B cell (primary cell): ENCODE data around the gene AVEN. TPM values are rescaled to one million over a fixed set of nuclear protein-coding genes. Genes with fewer than 3 reads are reported as not detected.

Experiments
- ATAC-seq: fragments of 200-7000 bp; cut with Tn5 transposase; one replicate; pipeline ENCODE4 v1.10.0; 2021; ENCODE audit warnings: low read depth, mild to moderate bottlenecking, moderate number of reproducible peaks, moderate library complexity
- CTCF ChIA-PET: fragments of 350-600 bp; sonication (Branson Sonifier 250); formaldehyde crosslinking; loops from one replicate; lab custom pipeline; 2021; ENCODE audit warnings: antibody characterized with exemption, inconsistent platforms; lab: Charles Lee
- POLR2A ChIA-PET: fragments of 350-600 bp; sonication (Branson Sonifier 250); formaldehyde crosslinking; loops from one replicate; lab custom pipeline; 2021; ENCODE audit warnings: antibody characterized with exemption; lab: Charles Lee
- DNase-seq: peaks from one replicate; pipeline ENCODE4 v3.0.0; 2013
- H2AFZ ChIP-seq: 2 replicates; pipeline ENCODE4 v1.6.1; 2012; ENCODE audit warnings: mild to moderate bottlenecking, low read depth, low read length; ENCODE audit not compliant: insufficient read depth, poor library complexity, severe bottlenecking
- H3K27ac ChIP-seq, 2 donors: 1 replicate in 1 of 2; 2 replicates in 1 of 2; pipeline ENCODE4 v1.5.1; 2012 to 2013; ENCODE audit warnings: low read length in 2 of 2, mild to moderate bottlenecking in 2 of 2, moderate library complexity in 1 of 2
- H3K27me3 ChIP-seq, 4 experiments: fragments of 200-600 bp in 1 of 4; sonication (generic) in 1 of 4; replicated peaks in 1 of 4; 1 replicate in 2 of 4; 2 replicates in 2 of 4; pipeline versions ENCODE4 v1.6.1 to v1.7.0; 2013 to 2016; ENCODE audit warnings: low read length in 3 of 4, mild to moderate bottlenecking in 2 of 4, mixed read lengths in 1 of 4, moderate library complexity in 1 of 4; ENCODE audit not compliant: insufficient read depth in 4 of 4, control insufficient read depth in 3 of 4; ENCODE audit errors: control extremely low read depth in 1 of 4
- H3K36me3 ChIP-seq, 2 experiments: replicated peaks in 1 of 2; 1 replicate in 1 of 2; 2 replicates in 1 of 2; pipeline versions ENCODE4 v1.6.1 to v1.7.1; 2013; ENCODE audit warnings: low read length in 1 of 2; ENCODE audit not compliant: insufficient read depth in 2 of 2, control insufficient read depth in 1 of 2; ENCODE audit errors: control extremely low read depth in 1 of 2, extremely low read depth in 1 of 2
- H3K4me1 ChIP-seq, 2 donors: fragments of 200-600 bp in 1 of 2; sonication (generic) in 1 of 2; 1 replicate in 1 of 2; 2 replicates in 1 of 2; pipeline versions ENCODE4 v1.5.1 to v1.6.1; 2013 to 2017; ENCODE audit warnings: low read length in 2 of 2; ENCODE audit not compliant: control insufficient read depth in 2 of 2, insufficient read depth in 2 of 2
- H3K4me2 ChIP-seq: replicated peaks from 2 replicates; pipeline ENCODE3; 2012; ENCODE audit warnings: mild to moderate bottlenecking, low read depth, low read length; ENCODE audit not compliant: poor library complexity, severe bottlenecking
- H3K4me3 ChIP-seq, 5 experiments: fragments of 200-600 bp in 1 of 5; sonication (generic) in 1 of 5; 1 replicate in 3 of 5; 2 replicates in 2 of 5; pipeline versions ENCODE4 v1.5.1 to v1.7.0; 2011 to 2016; ENCODE audit warnings: low read length in 4 of 5, mild to moderate bottlenecking in 4 of 5, low read depth in 2 of 5, control low read depth in 1 of 5, moderate library complexity in 1 of 5; ENCODE audit not compliant: insufficient read depth in 1 of 5; ENCODE audit errors: control extremely low read depth in 1 of 5, extremely low read depth in 1 of 5
- H3K79me2 ChIP-seq: fragments of 200-600 bp; sonication (generic); one replicate; pipeline ENCODE4 v1.6.0; 2016; ENCODE audit warnings: low read length; ENCODE audit not compliant: control insufficient read depth, insufficient read depth
- H3K9ac ChIP-seq: fragments of 200-600 bp; sonication (generic); 2 replicates; pipeline ENCODE4 v1.6.1; 2017; ENCODE audit warnings: mild to moderate bottlenecking, low read length, moderate library complexity
- H3K9me3 ChIP-seq, 3 donors: one replicate each; pipeline versions ENCODE4 v1.6.1 to v1.7.1; 2013; ENCODE audit warnings: low read length in 2 of 3; ENCODE audit not compliant: control insufficient read depth in 2 of 3, insufficient read depth in 1 of 3; ENCODE audit errors: control extremely low read depth in 1 of 3
- H4K20me1 ChIP-seq: 2 replicates; pipeline ENCODE4 v1.6.0; 2012; ENCODE audit warnings: mild to moderate bottlenecking, low read length; ENCODE audit not compliant: insufficient read depth, control insufficient read depth, poor library complexity, severe bottlenecking
- H3K27ac Mint-ChIP-seq: one replicate; pipeline ENCODE4 v1.8.0; 2021; ENCODE audit warnings: mixed read lengths
- H3K27me3 Mint-ChIP-seq: one replicate; pipeline ENCODE4 v1.8.0; 2021; ENCODE audit warnings: mixed read lengths
- H3K4me1 Mint-ChIP-seq: one replicate; pipeline ENCODE4 v1.8.0; 2021; ENCODE audit warnings: mixed read lengths
- H3K4me3 Mint-ChIP-seq: one replicate; pipeline ENCODE4 v1.8.0; 2021; ENCODE audit warnings: mixed read lengths
- H3K9me3 Mint-ChIP-seq: one replicate; pipeline ENCODE4 v1.8.0; 2022; ENCODE audit warnings: mixed read lengths; ENCODE audit not compliant: insufficient read depth
- EZH2 ChIP-seq: IDR thresholded peaks from 2 replicates; pipeline ENCODE4 v1.6.1; 2012; ENCODE audit warnings: borderline replicate concordance, low read depth, mild to moderate bottlenecking, moderate library complexity, low read length; ENCODE audit not compliant: insufficient read depth, poor library complexity, severe bottlenecking
- WGBS: methylation state at CpG from one replicate; pipeline ENCODE4 v1.1.5; 2013; ENCODE audit warnings: missing lambda C conversion rate; ENCODE audit not compliant: insufficient coverage; 5-methylcytosine and 5-hydroxymethylcytosine counted together
- intact Hi-C: fragments of 100-400 bp; cut with micrococcal nuclease; formaldehyde crosslinking; loops from one replicate; pipeline ENCODE4 v1.10.0; 2022
- polyA plus RNA-seq: library from polyadenylated mRNA; depleted of rRNA; stranded (reverse); fragments of >200 nt; gene quantifications from 2 replicates; pipeline ENCODE4 v1.2.3, GENCODE V29; 2012
- total RNA-seq, 2 donors: library from RNA; stranded (reverse); fragments of 120-200 nt in 1 of 2; gene quantifications; 1 replicate in 1 of 2; 2 replicates in 1 of 2; pipeline versions ENCODE4 v1.2.3 to v1.2.4, GENCODE V29; 2013 to 2022
- TF ChIP-seq, protein P1 (sequence below): fragments of 200-600 bp; IDR thresholded peaks from one replicate; pipeline ENCODE4 v1.8.0; 2022; ENCODE audit warnings: antibody characterized with exemption, mild to moderate bottlenecking

The AVEN gene
- total and polyA plus RNA-seq, 2 donors (not counting 1 experiment from before 2014, with no cell fraction given): 1.8 to 8.2 TPM

DNA sequence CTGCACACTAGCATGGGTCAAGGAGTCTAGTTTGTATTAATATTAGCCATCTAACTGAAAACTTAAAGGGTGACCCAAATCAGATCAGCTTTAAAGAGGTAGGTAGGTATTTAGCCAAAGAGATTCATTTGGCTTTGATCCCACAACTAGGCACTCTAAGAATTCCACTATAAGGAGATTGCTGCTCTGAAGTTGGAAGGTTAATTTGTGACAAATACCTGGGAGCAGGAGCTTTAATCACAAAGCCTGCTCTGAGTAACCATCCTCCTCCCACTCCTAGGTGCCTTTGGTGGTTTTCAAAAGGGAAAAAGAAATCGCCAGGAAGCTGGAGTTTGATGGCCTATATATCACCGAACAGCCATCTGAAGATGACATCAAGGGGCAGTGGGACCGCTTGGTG lies 191.0 kb downstream of the AVEN start:
- intact Hi-C loops: no loop called here
- POLR2A ChIA-PET: no interaction called here
- no peaks in the 10 kb centered on the region for H3K4me1 ChIP-seq
- no peak overlapping the region for H3K27ac ChIP-seq
- no peaks in the 10 kb centered on the region for H3K79me2 ChIP-seq
- no peak for TF ChIP-seq EZH2
- TF ChIP-seq, protein P1, sequence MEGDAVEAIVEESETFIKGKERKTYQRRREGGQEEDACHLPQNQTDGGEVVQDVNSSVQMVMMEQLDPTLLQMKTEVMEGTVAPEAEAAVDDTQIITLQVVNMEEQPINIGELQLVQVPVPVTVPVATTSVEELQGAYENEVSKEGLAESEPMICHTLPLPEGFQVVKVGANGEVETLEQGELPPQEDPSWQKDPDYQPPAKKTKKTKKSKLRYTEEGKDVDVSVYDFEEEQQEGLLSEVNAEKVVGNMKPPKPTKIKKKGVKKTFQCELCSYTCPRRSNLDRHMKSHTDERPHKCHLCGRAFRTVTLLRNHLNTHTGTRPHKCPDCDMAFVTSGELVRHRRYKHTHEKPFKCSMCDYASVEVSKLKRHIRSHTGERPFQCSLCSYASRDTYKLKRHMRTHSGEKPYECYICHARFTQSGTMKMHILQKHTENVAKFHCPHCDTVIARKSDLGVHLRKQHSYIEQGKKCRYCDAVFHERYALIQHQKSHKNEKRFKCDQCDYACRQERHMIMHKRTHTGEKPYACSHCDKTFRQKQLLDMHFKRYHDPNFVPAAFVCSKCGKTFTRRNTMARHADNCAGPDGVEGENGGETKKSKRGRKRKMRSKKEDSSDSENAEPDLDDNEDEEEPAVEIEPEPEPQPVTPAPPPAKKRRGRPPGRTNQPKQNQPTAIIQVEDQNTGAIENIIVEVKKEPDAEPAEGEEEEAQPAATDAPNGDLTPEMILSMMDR: no peak
- Mint-ChIP-seq H3K27ac (no peak overlapping the region), H3K9me3 (no peaks in the 10 kb centered on the region), H3K4me3 (no peak overlapping the region), H3K27me3 (no peaks in the 10 kb centered on the region), H3K4me1 (no peaks in the 10 kb centered on the region)
- no peaks in the 10 kb centered on the region for H3K36me3 ChIP-seq
- H3K4me2 ChIP-seq: no peak overlapping the region
- WGBS: no CpG with 5 or more reads among the region's 3 CpGs
- H3K27me3 ChIP-seq: no peaks in the 10 kb centered on the region
- no peaks in the 10 kb centered on the region for H4K20me1 ChIP-seq
- H2AFZ ChIP-seq: no peak overlapping the region
- CTCF ChIA-PET: no interaction called here
- DNase-seq (no peak), ATAC-seq (no peak)
- H3K9ac ChIP-seq: no peak overlapping the region
- no peak overlapping the region for H3K4me3 ChIP-seq
- no peaks in the 10 kb centered on the region for H3K9me3 ChIP-seq

DNA sequence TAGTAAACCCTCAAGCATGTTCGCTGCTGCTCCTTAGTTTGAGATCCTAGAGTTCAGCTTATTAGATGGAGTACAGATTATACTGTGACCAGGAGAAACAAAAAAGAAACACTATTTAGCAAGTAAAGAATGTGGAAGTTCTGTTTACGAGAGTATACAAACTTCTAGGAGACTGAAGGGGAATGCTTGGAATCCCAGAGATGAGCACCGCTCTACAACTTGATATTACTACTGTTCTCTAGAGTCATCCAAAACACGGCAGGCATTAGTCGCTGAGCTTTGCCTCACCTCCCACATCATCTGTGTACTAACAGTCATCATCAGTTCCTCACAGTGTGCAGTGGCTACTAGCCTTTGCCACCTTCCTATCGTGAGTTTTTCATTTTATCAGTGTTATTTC lies 192.1 kb downstream of the AVEN start:
- H3K27ac Mint-ChIP-seq: no peak overlapping the region
- POLR2A ChIA-PET: no interaction called here

More for the DNA sequence above, 192.1 kb downstream of the AVEN start:
- Histone ChIP-seq H3K79me2 (no peaks in the 10 kb centered on the region), H3K9ac (no peak overlapping the region), H3K27ac (no peak overlapping the region), H3K4me3 (no peak overlapping the region), H2AFZ (no peak overlapping the region), H3K9me3 (no peaks in the 10 kb centered on the region), H4K20me1 (no peaks in the 10 kb centered on the region), H3K4me1 (no peaks in the 10 kb centered on the region), H3K4me2 (no peak overlapping the region), H3K27me3 (no peaks in the 10 kb centered on the region), H3K36me3 (no peaks in the 10 kb centered on the region)
- WGBS: 100% methylated on average over 1 of the region's 6 CpGs
- intact Hi-C loops: no loop called here
- ATAC-seq: no peak
- TF ChIP-seq EZH2: no peak
- TF ChIP-seq, protein P1: no peak
- no peaks in the 10 kb centered on the region for H3K27me3 Mint-ChIP-seq
- H3K4me1 Mint-ChIP-seq: no peaks in the 10 kb centered on the region
- CTCF ChIA-PET: no interaction called here
- H3K9me3 Mint-ChIP-seq: no peaks in the 10 kb centered on the region
- no peak overlapping the region for H3K4me3 Mint-ChIP-seq
- DNase-seq: no peak
